ENCODE data around the gene RFT1. TPM values are rescaled to one million over a fixed set of nuclear protein-coding genes. Genes with fewer than 3 reads are reported as not detected.

The RFT1 gene
- total and polyA plus RNA-seq, 4 donors: 10.8 to 23.1 (median 21.6) TPM

- ATAC-seq (ENCODE audit: insufficient read depth, low FRiP score) (no peak), DNase-seq (no peak)
- 89 to 96% methylated on average over 10 of the region's 10 CpGs for WGBS, 2 donors
- H3K9ac ChIP-seq (ENCODE audit: insufficient read depth in 1 of 2, low read length in 2 of 2): no peak overlapping the region
- H3K27ac ChIP-seq (ENCODE audit: low read depth in 1 of 2, low read length in 1 of 2): no peak overlapping the region
- H3K9me3 ChIP-seq (ENCODE audit: control insufficient read depth in 4 of 4, insufficient read depth in 3 of 4, low read length in 3 of 4): no peaks in the 10 kb centered on the region
- H3K4me1 ChIP-seq (ENCODE audit: control insufficient read depth in 5 of 5, insufficient read depth in 5 of 5, low read length in 5 of 5): peaks cover 0 to 10% (median 0%) of the 10 kb centered on the region in 5 donors
- TF ChIP-seq CTCF (IDR thresholded peaks at IDR 0.05; ENCODE audit: control extremely low read depth, extremely low read depth): no peak
- H3K4me3 ChIP-seq: no peak overlapping the region
- H3K27me3 ChIP-seq (ENCODE audit: control insufficient read depth in 3 of 3, insufficient read depth in 3 of 3, low read length in 2 of 3): no peaks in the 10 kb centered on the region
- H3K36me3 ChIP-seq (ENCODE audit: control insufficient read depth in 4 of 4, insufficient read depth in 4 of 4, low read length in 4 of 4): peaks cover 0 to 2% (median 0%) of the 10 kb centered on the region in 4 donors
These were observed 52.6 kb downstream of the RFT1 start for GRCh38 chr3:53077476-53078220.

- WGBS, 2 donors: 37 to 69% methylated on average over 3 of the region's 3 CpGs
- no peaks in the 10 kb centered on the region for H3K27me3 ChIP-seq (ENCODE audit: control insufficient read depth in 3 of 3, insufficient read depth in 3 of 3, low read length in 2 of 3)
- DNase-seq: no peak
- H3K36me3 ChIP-seq (ENCODE audit: control insufficient read depth in 4 of 4, insufficient read depth in 4 of 4, low read length in 4 of 4): peaks cover 0 to 2% (median 0%) of the 10 kb centered on the region in 4 donors
- TF ChIP-seq CTCF (IDR thresholded peaks at IDR 0.05; ENCODE audit: control extremely low read depth, extremely low read depth): no peak
- peaks cover 0 to 16% (median 0%) of the 10 kb centered on the region in 5 donors for H3K4me1 ChIP-seq (ENCODE audit: control insufficient read depth in 5 of 5, insufficient read depth in 5 of 5, low read length in 5 of 5)
- no peak overlapping the region for H3K9ac ChIP-seq (ENCODE audit: insufficient read depth in 1 of 2, low read length in 2 of 2)
- no peak overlapping the region for H3K27ac ChIP-seq (ENCODE audit: low read depth in 1 of 2, low read length in 1 of 2)
- no peaks in the 10 kb centered on the region for H3K9me3 ChIP-seq (ENCODE audit: control insufficient read depth in 4 of 4, insufficient read depth in 3 of 4, low read length in 3 of 4)
- ATAC-seq (ENCODE audit: insufficient read depth, low FRiP score): no peak
- H3K4me3 ChIP-seq: no peak overlapping the region
These were observed 54.5 kb downstream of the RFT1 start for GRCh38 chr3:53075743-53076140.

GRCh38 chr3:53074761-53075742, 55.2 kb downstream of the RFT1 start:
- H3K4me3 ChIP-seq: no peak overlapping the region
- WGBS, 2 donors: 77 to 90% methylated on average over 9 of the region's 9 CpGs

More at GRCh38 chr3:53074761-53075742, 55.2 kb downstream of the RFT1 start:
- no peak for DNase-seq
- no peaks in the 10 kb centered on the region for H3K9me3 ChIP-seq (ENCODE audit: control insufficient read depth in 4 of 4, insufficient read depth in 3 of 4, low read length in 3 of 4)
- no peak overlapping the region for H3K27ac ChIP-seq (ENCODE audit: low read depth in 1 of 2, low read length in 1 of 2)
- H3K4me1 ChIP-seq (ENCODE audit: control insufficient read depth in 5 of 5, insufficient read depth in 5 of 5, low read length in 5 of 5): peaks cover 0 to 16% (median 0%) of the 10 kb centered on the region in 5 donors
- H3K36me3 ChIP-seq (ENCODE audit: control insufficient read depth in 4 of 4, insufficient read depth in 4 of 4, low read length in 4 of 4): peaks cover 0 to 2% (median 0%) of the 10 kb centered on the region in 4 donors
- no peaks in the 10 kb centered on the region for H3K27me3 ChIP-seq (ENCODE audit: control insufficient read depth in 3 of 3, insufficient read depth in 3 of 3, low read length in 2 of 3)
- no peak overlapping the region for H3K9ac ChIP-seq (ENCODE audit: insufficient read depth in 1 of 2, low read length in 2 of 2)
- ATAC-seq (ENCODE audit: insufficient read depth, low FRiP score): no peak
- no peak for TF ChIP-seq CTCF (IDR thresholded peaks at IDR 0.05; ENCODE audit: control extremely low read depth, extremely low read depth)

Data from lung (tissue), 12 donors.